Measurements from ENCODE around the gene PDE6H. TPM values are rescaled to one million over a fixed set of nuclear protein-coding genes. Genes with fewer than 3 reads are reported as not detected.

PDE6H gene
- not detected in 3 replicates for total RNA-seq
- long read RNA-seq, result 0 reads

GRCh38 chr12:14972816-14973215 lies at the start of gene PDE6H:
TSS of gene PDE6H (plus strand) at chr12:14973042. CDS start at chr12:14978013, 4,971 bp downstream.
- no peak for TF ChIP-seq CTCF (IDR thresholded peaks at IDR 0.05)

GRCh38 chr12:14923944-14924343 lies 48.9 kb upstream of the PDE6H start:
- Mint-ChIP-seq H3K9me3 (ENCODE audit: low read depth) (no peaks in the 10 kb centered on the region), H3K4me1 (ENCODE audit: low read depth) (peaks cover 15% of the 10 kb centered on the region), H3K36me3 (ENCODE audit: low read depth) (no peaks in the 10 kb centered on the region), H3K27ac (ENCODE audit: unreplicated experiment) (no peak overlapping the region), H3K4me3 (ENCODE audit: unreplicated experiment) (no peak overlapping the region), H3K27me3 (ENCODE audit: low read depth) (no peaks in the 10 kb centered on the region)
- no peak for TF ChIP-seq CTCF (IDR thresholded peaks at IDR 0.05)
- DNase-seq (ENCODE audit: low spot score), result no peak

More at GRCh38 chr12:14972816-14973215, at the start of gene PDE6H:
- H3K4me3 Mint-ChIP-seq (ENCODE audit: unreplicated experiment), result no peak within 1 kb of the TSS
- H3K27me3 Mint-ChIP-seq (ENCODE audit: low read depth), result no peaks in the 10 kb centered on the region
- H3K27ac Mint-ChIP-seq (ENCODE audit: unreplicated experiment), result no peak within 1 kb of the TSS
- H3K36me3 Mint-ChIP-seq (ENCODE audit: low read depth), result no peaks in the 10 kb centered on the region
- DNase-seq (ENCODE audit: low spot score), result no peak
- H3K9me3 Mint-ChIP-seq (ENCODE audit: low read depth), result peaks cover 4% of the 10 kb centered on the region
- peaks cover 11% of the 10 kb centered on the region for H3K4me1 Mint-ChIP-seq (ENCODE audit: low read depth)

- DNase-seq (ENCODE audit: low spot score), result no peak
- no peak for TF ChIP-seq CTCF (IDR thresholded peaks at IDR 0.05)
- H3K27ac Mint-ChIP-seq (ENCODE audit: unreplicated experiment), result no peak overlapping the region
- no peaks in the 10 kb centered on the region for H3K36me3 Mint-ChIP-seq (ENCODE audit: low read depth)
- H3K9me3 Mint-ChIP-seq (ENCODE audit: low read depth), result no peaks in the 10 kb centered on the region
- no peaks in the 10 kb centered on the region for H3K27me3 Mint-ChIP-seq (ENCODE audit: low read depth)
- H3K4me1 Mint-ChIP-seq (ENCODE audit: low read depth), result peaks cover 21% of the 10 kb centered on the region
- H3K4me3 Mint-ChIP-seq (ENCODE audit: unreplicated experiment), result no peak overlapping the region
Observed at GRCh38 chr12:14924541-14924940, 48.3 kb upstream of the PDE6H start.

GRCh38 chr12:14927267-14927666 lies 45.6 kb upstream of the PDE6H start:
- peaks cover 45% of the 10 kb centered on the region for H3K4me1 Mint-ChIP-seq (ENCODE audit: low read depth)
- H3K27me3 Mint-ChIP-seq (ENCODE audit: low read depth), result no peaks in the 10 kb centered on the region
- H3K27ac Mint-ChIP-seq (ENCODE audit: unreplicated experiment), result no peak overlapping the region
- H3K9me3 Mint-ChIP-seq (ENCODE audit: low read depth), result no peaks in the 10 kb centered on the region
- DNase-seq (ENCODE audit: low spot score), result no peak
- H3K36me3 Mint-ChIP-seq (ENCODE audit: low read depth), result no peaks in the 10 kb centered on the region
- H3K4me3 Mint-ChIP-seq (ENCODE audit: unreplicated experiment), result no peak overlapping the region
- no peak for TF ChIP-seq CTCF (IDR thresholded peaks at IDR 0.05)

GRCh38 chr12:14928931-14929330 lies 43.9 kb upstream of the PDE6H start:
- peak overlapping the region; percentile 86 for H3K27ac Mint-ChIP-seq (ENCODE audit: unreplicated experiment)
- DNase-seq (ENCODE audit: low spot score), result no peak
- peak overlapping the region; percentile 64 for H3K4me3 Mint-ChIP-seq (ENCODE audit: unreplicated experiment)

More at GRCh38 chr12:14928931-14929330, 43.9 kb upstream of the PDE6H start:
- Mint-ChIP-seq H3K4me1 (ENCODE audit: low read depth) (peaks cover 46% of the 10 kb centered on the region), H3K36me3 (ENCODE audit: low read depth) (no peaks in the 10 kb centered on the region), H3K27me3 (ENCODE audit: low read depth) (no peaks in the 10 kb centered on the region), H3K9me3 (ENCODE audit: low read depth) (no peaks in the 10 kb centered on the region)
- TF ChIP-seq CTCF (IDR thresholded peaks at IDR 0.05), result no peak
